ENCODE data around the gene RASA3. TPM values are rescaled to one million over a fixed set of nuclear protein-coding genes. Genes with fewer than 3 reads are reported as not detected.

Gene RASA3
- total and polyA plus RNA-seq, 10 of the 15 experiments (the other 5 are each of a cell fraction or from before 2014, with no cell fraction given), result 0.79 to 33.9 (median 17.6) TPM

GRCh38 chr13:113930671-113931637 is 201.5 kb downstream of the RASA3 start (continued):
- TF ChIP-seq ZNF207 (IDR thresholded peaks at IDR 0.05; ENCODE audit: borderline replicate concordance) (no peak), SMC3 (IDR thresholded peaks at IDR 0.05; ENCODE audit: borderline replicate concordance, low read length) (no peak), NR2C2 (IDR thresholded peaks at IDR 0.05; ENCODE audit: borderline replicate concordance, control insufficient read depth, insufficient read length, low read depth) (no peak), EED (IDR thresholded peaks at IDR 0.05; ENCODE audit: low read depth) (peak; percentile 93), POLR2AphosphoS5 (IDR thresholded peaks at IDR 0.05; ENCODE audit: low read length) (no peak), ATF2 (IDR thresholded peaks at IDR 0.05; ENCODE audit: low read length) (peak; percentile 78), RB1 (IDR thresholded peaks at IDR 0.05; ENCODE audit: borderline replicate concordance) (no peak), NFYA (IDR thresholded peaks at IDR 0.05; ENCODE audit: borderline replicate concordance, low read depth, low read length) (no peak), MEF2A (IDR thresholded peaks at IDR 0.05; ENCODE audit: insufficient read depth, low read depth, low read length) (peak; percentile 91), ZSCAN29 (IDR thresholded peaks at IDR 0.05) (no peak), MXI1 (IDR thresholded peaks at IDR 0.05; ENCODE audit: low read depth, low read length) (no peak), HCFC1 (IDR thresholded peaks at IDR 0.05; ENCODE audit: low read length) (no peak), CREM (IDR thresholded peaks at IDR 0.05; ENCODE audit: low read depth) (peak; percentile 80), HDAC2 (IDR thresholded peaks at IDR 0.05) (no peak), ZNF687 (IDR thresholded peaks at IDR 0.05) (no peak), EZH2 (IDR thresholded peaks at IDR 0.05; ENCODE audit: borderline replicate concordance, control insufficient read depth, low read depth, low read length) (no peak), TCF12 (IDR thresholded peaks at IDR 0.05; ENCODE audit: low read depth, low read length) (peak; percentile 31; the same call in 1 of the 2 replicates), E2F4 (IDR thresholded peaks at IDR 0.05; ENCODE audit: low read depth, low read length) (no peak), SREBF1 (IDR thresholded peaks at IDR 0.05; ENCODE audit: low read length) (no peak), IRF3 (IDR thresholded peaks at IDR 0.05) (no peak)

Measured in GM12878 (cell line).